Vagina (tissue), 2 donors: Measurements from ENCODE around the gene TEX35.

Source experiments
- CTCF ChIP-seq, 3 experiments: fragments of 450-650 bp in 2 of 3; fragments of 200-600 bp in 1 of 3; sonication (generic) in 1 of 3; IDR thresholded peaks; one replicate each; pipeline ENCODE4 v1.5.1; 2017 to 2019; ENCODE audit warnings: antibody characterized with exemption in 3 of 3, mild to moderate bottlenecking in 2 of 3, moderate library complexity in 2 of 3
- POLR2A ChIP-seq, 2 donors: fragments of 450-650 bp; IDR thresholded peaks; one replicate each; pipeline ENCODE4 v1.6.1; 2017; ENCODE audit warnings: antibody characterized with exemption in 2 of 2, mild to moderate bottlenecking in 2 of 2, moderate library complexity in 2 of 2

DNA sequence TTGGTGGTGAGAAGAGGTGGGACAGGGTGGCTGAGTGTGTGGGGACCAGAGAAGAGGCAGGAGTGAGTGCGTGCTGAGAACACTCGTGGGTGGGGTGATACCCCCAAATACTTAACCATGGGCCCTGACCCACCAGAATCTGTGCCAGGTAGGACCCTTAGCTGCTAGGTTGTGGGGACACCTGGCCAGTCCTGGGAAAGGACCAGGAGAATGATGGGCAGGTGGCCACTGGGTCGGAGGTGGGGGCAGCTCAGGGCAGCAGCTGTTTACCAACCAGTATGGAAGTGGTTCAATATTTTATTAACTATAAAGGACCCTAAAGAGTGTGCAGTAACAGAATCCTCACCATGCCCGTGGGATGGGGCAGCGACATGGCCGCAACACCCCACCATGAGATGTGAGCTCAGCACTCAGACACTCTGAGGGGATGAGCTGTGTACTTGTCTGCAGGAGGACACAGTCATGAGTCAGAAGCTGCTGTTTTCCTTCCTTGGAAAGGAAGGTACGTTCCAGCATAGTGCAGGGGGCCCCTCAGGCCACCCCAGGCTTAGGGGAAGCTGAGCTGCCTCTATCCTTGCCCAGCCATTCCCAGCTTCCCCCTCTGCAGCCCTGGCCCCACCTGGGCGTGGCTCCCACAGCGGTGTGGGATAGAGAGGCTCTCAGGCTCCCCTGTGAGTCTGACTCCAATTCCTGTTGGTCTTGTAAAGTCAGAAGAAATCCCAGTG lies 25.4 kb downstream of the TEX35 start:
- TF ChIP-seq CTCF (IDR thresholded peaks at IDR 0.05) (no peak), POLR2A (IDR thresholded peaks at IDR 0.05) (no peak)
